ENCODE results near the gene L3MBTL2.
A peak's percentile ranks its signal among the peaks of the same experiment; 100 is the strongest.

L3MBTL2 gene

DNA sequence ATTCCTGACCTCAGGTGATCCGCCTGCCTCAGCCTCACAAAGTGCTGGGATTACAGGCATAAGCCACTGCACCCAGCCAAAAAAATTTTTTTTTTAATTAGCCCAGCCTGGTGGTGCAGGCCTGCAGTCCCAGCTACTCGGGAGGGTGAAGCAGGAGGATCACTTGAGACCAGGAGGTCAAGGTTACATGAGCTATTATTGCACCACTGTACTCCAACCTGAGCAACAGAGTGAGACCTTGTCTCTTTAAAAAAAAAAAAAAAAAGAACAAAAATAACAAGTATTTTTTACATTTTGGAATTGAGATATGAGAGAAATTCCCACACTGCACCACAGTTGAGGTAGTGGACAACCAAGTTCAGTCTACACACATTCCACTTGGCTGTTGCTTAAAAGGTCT lies 13.6 kb upstream of the L3MBTL2 start:
- H3K9me3 ChIP-seq: no peaks in the 10 kb centered on the region
- in situ Hi-C loops (cut with MboI; ENCODE audit: low sequenced_read_pairs): no loop called here

DNA sequence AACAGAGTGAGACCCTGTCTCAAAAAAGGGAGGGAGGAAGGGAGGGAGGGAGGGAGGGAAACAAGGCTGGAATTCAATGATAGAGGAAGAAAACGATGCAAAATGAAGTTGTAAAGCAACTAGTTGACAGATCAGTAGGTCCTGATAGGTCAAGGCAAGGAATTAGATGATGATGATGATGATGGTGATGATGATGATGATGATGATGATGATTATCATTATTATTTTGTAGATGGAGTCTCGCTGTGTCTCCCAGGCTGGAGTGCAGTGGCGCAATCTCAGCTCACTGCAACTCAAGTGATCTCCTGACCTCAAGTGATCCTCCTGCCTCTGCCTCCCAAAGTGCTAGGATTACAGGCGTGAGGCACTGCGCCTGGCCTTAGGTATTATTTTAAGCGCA lies 11.3 kb upstream of the L3MBTL2 start:
- H3K4me1 ChIP-seq: peaks cover 3% of the 10 kb centered on the region
- H3K27me3 ChIP-seq (ENCODE audit: low read depth): no peaks in the 10 kb centered on the region
- H3K4me3 ChIP-seq: no peak overlapping the region
- H3K9me3 ChIP-seq: no peaks in the 10 kb centered on the region
- no peak for DNase-seq (ENCODE audit: low spot score in 2 of 2)
- no peaks in the 10 kb centered on the region for H3K36me3 ChIP-seq (replicated peaks)
- in situ Hi-C loops (cut with MboI; ENCODE audit: low sequenced_read_pairs): no loop called here

More for the DNA sequence above, 13.6 kb upstream of the L3MBTL2 start:
- Histone ChIP-seq H3K4me3 (no peak overlapping the region), H3K36me3 (replicated peaks) (no peaks in the 10 kb centered on the region), H3K4me1 (no peaks in the 10 kb centered on the region), H3K27me3 (ENCODE audit: low read depth) (no peaks in the 10 kb centered on the region)
- DNase-seq (ENCODE audit: low spot score in 2 of 2): no peak

DNA sequence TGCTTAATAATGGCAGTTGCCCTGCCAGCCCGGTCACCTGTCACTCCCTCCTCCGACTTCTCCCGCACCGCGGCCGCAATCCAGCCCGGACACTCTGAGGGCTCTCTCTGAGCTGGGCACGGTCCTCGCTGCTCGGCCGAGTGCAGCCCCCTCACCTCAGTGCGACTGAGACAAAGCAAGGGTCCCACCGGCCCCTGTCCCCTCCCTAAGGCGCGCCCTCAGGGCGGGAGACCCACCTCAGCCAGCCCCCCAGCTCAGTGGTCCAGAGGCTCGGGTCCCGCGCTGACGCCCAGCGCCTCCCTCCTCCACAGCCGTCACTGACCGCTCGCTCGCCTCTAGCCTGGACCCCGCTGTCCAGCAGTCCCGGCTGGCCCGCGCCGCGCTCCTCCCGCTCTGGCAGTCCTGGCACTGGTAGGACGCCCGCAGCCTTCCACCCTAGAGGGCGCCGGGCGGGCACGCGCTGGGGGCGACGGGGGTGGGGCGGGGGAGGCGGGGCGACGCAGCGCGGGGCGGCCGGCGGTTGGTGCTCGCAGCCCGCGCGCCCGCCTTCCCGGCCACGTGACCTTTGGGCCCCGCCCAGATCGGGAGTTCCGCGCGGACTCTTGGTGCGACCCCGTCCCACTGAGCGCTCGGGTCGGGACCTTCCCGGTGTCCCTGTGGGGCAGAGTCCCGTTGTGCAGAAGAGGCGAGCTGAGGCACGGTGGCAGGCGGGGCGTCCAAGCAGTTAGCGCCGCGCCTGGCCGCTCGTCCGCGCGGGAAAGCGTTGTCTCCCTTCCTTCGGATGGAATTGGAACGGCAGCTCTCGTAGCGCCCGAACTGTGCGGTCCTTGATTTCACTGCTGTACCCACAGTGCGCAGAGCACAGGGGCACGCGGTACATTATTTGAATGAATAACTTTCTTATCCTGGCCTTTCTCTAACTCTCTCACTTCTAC lies 7.8 kb upstream of the L3MBTL2 start:
- DNase-seq (ENCODE audit: low spot score in 2 of 2): peak; percentile 63 to 91
- H3K36me3 ChIP-seq (replicated peaks): no peaks in the 10 kb centered on the region
- H3K4me3 ChIP-seq: peak overlapping the region; percentile 77
- peaks cover 3% of the 10 kb centered on the region for H3K4me1 ChIP-seq
- H3K9me3 ChIP-seq: no peaks in the 10 kb centered on the region
- in situ Hi-C loops (cut with MboI; ENCODE audit: low sequenced_read_pairs): no loop called here
- no peaks in the 10 kb centered on the region; the same call in 1 of the 2 replicates for H3K27me3 ChIP-seq (ENCODE audit: low read depth)

DNA sequence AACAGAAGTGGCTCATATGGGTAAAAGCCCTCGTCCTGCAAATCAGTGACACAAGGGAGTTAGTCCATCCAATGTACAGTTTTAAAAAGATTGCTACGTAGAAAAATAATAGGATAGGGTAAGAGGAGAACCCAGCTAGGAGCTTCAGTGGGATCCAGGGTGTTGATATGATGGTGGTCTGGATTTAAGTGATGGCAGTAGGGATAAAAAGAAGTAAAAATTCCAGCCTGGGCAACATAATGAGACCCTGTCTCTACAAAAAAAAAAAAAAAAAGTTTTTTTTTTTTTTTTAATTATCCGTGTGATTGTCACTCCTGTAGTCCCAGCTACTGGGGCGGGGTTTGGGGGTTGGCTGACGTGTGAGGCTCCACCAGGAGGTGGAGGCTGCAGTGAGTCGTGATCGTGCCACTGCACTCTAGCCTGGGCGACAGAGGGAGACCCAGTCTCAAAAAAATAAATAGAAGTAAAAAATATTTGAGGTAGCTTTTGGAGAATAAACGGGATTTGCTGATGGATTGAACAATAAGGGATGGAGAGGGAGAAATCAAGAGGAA lies 7.0 kb upstream of the L3MBTL2 start:
- H3K27me3 ChIP-seq (ENCODE audit: low read depth): no peaks in the 10 kb centered on the region; the same call in 1 of the 2 replicates
- H3K4me1 ChIP-seq: peaks cover 3% of the 10 kb centered on the region
- in situ Hi-C loops (cut with MboI; ENCODE audit: low sequenced_read_pairs): no loop called here
- no peaks in the 10 kb centered on the region for H3K9me3 ChIP-seq
- no peaks in the 10 kb centered on the region for H3K36me3 ChIP-seq (replicated peaks)
- peak overlapping the region; percentile 77 for H3K4me3 ChIP-seq
- peak; percentile 30 to 71 for DNase-seq (ENCODE audit: low spot score in 2 of 2)

DNA sequence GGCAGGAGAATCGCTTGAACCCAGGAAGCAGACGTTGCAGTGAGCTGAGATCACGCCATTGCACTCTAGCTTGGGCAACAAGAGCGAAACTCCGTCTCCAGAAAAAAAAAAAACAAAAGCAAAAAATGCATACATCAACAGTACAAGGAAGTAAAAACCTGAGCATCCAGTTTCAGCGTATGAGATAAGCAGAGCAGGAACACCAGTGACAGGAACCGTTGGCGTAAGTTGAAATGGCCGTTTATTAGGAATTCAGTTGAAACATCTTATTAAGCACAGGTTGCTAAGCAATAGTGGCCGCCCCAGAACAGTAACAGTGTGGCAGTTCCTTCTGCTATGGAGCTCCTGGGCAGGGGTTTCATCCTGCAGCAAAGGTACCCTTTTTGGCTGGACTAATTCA lies 4.0 kb upstream of the L3MBTL2 start:
- in situ Hi-C loops (cut with MboI; ENCODE audit: low sequenced_read_pairs): no loop called here
- Histone ChIP-seq H3K4me1 (peaks cover 5% of the 10 kb centered on the region), H3K4me3 (no peak overlapping the region), H3K9me3 (no peaks in the 10 kb centered on the region), H3K36me3 (replicated peaks) (0 out of 2 replicates have a peak, but pooled peaks cover 2% of the 10 kb centered on the region), H3K27me3 (ENCODE audit: low read depth) (peaks cover 3% of the 10 kb centered on the region; the same call in 1 of the 2 replicates)
- DNase-seq (ENCODE audit: low spot score in 2 of 2): no peak

DNA sequence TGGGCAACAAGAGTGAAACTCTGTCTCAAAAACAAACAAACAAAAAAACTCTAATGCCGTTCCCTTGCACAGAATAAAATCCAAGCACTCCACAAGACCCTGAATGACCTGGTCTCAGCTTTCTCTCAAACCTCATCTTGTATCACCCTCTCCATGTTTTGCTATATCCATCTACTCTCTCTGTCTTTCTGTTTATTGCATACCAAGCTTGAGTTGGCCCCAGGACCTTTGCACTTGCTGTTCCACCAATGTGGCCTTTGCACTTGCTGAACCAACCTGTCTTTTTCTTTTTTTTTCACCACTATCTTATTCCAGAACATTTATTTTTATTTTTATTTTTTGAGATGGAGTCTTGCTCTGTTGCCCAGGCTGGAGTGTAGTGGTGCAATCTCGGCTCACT lies 2.0 kb upstream of the L3MBTL2 start:
- in situ Hi-C loops (cut with MboI; ENCODE audit: low sequenced_read_pairs): no loop called here
- DNase-seq (ENCODE audit: low spot score in 2 of 2): no peak
- Histone ChIP-seq H3K4me1 (peaks cover 6% of the 10 kb centered on the region), H3K9me3 (no peaks in the 10 kb centered on the region), H3K4me3 (no peak overlapping the region), H3K27me3 (ENCODE audit: low read depth) (peaks cover 3% of the 10 kb centered on the region; the same call in 1 of the 2 replicates), H3K36me3 (replicated peaks) (0 out of 2 replicates have a peak, but pooled peaks cover 2% of the 10 kb centered on the region)

DNA sequence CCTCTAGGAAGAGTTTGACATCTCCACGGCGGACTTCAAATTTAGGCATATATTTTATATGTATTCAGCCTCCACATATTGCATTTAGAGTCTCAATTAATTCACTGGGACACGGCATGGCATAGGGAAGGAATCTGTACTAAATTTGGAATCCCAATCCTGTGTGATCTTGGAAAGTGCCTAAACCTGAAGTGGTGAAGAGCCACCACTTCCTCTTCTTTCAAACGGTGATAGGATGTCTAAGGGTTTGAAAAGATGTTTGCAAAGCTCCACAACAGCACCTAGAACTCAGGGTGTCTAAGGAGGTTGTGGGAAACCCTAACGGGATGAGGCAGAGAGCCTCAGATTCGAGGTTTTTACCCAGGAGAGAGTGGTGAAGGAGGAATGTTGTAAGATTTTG lies 1.0 kb upstream of the L3MBTL2 start:
- DNase-seq (ENCODE audit: low spot score in 2 of 2): no peak
- no peak overlapping the region for H3K4me3 ChIP-seq
- H3K9me3 ChIP-seq: no peaks in the 10 kb centered on the region
- H3K4me1 ChIP-seq: peaks cover 3% of the 10 kb centered on the region; the same call in 1 of the 2 replicates
- in situ Hi-C loops (cut with MboI; ENCODE audit: low sequenced_read_pairs): no loop called here
- peaks cover 3% of the 10 kb centered on the region; the same call in 1 of the 2 replicates for H3K27me3 ChIP-seq (ENCODE audit: low read depth)
- 0 out of 2 replicates have a peak, but pooled peaks cover 2% of the 10 kb centered on the region for H3K36me3 ChIP-seq (replicated peaks)

DNA sequence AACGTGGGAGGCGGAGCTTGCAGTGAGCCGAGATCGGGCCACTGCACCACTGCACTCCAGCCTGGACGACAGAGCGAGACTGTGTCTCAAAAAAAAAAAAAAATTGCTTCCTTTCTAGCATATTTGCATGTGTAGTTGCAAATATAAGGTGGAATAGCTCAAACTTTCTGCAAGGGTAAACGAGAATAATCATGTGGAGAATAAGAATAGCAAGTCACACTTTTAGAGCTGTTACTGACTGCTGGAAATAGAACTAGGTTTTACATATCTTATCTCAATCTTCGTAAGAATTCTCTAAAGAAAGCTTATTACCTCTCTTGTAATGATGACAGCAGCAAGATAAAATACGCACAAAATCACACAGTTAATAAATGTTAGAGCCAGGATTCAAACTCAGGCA lies 1.6 kb downstream of the L3MBTL2 start:
- no peak overlapping the region for H3K4me3 ChIP-seq
- H3K4me1 ChIP-seq: peaks cover 3% of the 10 kb centered on the region; the same call in 1 of the 2 replicates
- 0 out of 2 replicates have a peak, but pooled peaks cover 3% of the 10 kb centered on the region for H3K27me3 ChIP-seq (ENCODE audit: low read depth)
- in situ Hi-C loops (cut with MboI; ENCODE audit: low sequenced_read_pairs): no loop called here
- H3K36me3 ChIP-seq (replicated peaks): peaks cover 15% of the 10 kb centered on the region
- H3K9me3 ChIP-seq: no peaks in the 10 kb centered on the region
- DNase-seq (ENCODE audit: low spot score in 2 of 2): no peak

DNA sequence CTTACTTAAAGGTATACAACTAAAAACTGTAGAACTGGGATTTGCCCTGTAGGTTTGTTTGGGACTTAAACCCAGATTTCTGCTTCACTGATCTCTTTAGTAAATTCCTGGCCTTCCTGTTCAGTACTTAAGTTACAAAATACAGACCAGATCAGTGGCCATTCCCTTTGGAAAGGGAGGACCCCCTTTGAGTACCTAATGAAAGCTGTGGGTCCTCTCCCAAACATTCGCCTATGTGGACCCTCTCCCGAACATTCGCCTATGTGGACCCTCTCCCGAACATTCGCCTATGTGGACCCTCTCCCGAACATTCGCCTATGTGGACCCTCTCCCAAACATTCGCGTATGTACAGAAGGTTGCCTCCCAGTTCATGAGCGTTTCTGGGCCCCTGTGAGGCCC lies 10.3 kb downstream of the L3MBTL2 start:
- Histone ChIP-seq H3K4me3 (no peak overlapping the region), H3K36me3 (replicated peaks) (peaks cover 47% of the 10 kb centered on the region), H3K9me3 (no peaks in the 10 kb centered on the region), H3K4me1 (no peaks in the 10 kb centered on the region), H3K27me3 (ENCODE audit: low read depth) (no peaks in the 10 kb centered on the region)
- no peak for DNase-seq (ENCODE audit: low spot score in 2 of 2)
- in situ Hi-C loops (cut with MboI; ENCODE audit: low sequenced_read_pairs): no loop called here

DNA sequence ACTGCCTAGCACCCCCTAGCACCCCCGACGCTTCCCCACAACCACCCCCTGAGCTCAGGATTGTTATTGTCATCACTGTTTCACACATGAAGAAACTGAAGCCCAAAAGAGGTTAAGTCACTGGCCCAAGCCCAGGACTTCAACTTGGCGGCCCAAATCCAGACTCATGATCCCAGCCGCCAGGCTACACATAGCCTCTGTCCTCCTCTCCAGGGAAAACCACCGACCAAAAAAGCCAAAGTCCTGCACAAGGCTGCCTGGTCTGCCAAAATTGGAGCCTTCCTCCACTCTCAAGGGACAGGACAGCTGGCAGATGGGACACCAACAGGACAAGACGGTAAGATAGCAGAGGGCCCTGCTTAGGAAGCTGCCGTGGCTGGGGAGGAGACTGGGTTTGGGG lies 10.8 kb downstream of the L3MBTL2 start:
- H3K27me3 ChIP-seq (ENCODE audit: low read depth): no peaks in the 10 kb centered on the region
- H3K4me1 ChIP-seq: no peaks in the 10 kb centered on the region
- in situ Hi-C loops (cut with MboI; ENCODE audit: low sequenced_read_pairs): no loop called here
- H3K9me3 ChIP-seq: no peaks in the 10 kb centered on the region
- no peak for DNase-seq (ENCODE audit: low spot score in 2 of 2)
- peaks cover 46% of the 10 kb centered on the region for H3K36me3 ChIP-seq (replicated peaks)
- no peak overlapping the region for H3K4me3 ChIP-seq

DNA sequence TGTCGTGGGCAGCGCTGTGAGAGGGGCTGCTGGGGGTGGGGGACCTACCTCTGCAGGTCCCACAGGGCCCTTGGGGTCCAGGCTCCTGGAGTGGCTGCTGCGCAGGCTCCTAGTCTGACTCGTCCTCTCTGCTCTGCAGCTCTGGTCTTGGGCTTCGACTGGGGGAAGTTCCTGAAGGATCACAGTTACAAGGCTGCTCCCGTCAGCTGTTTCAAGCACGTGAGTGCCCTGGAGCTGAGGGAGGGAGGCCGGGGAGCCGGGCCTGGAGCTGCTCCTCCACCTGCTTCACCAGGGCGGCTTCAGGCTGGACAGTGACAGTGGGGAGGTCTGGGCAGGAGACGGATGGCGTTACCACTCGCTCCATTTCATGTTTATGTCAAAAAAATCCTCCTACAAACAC lies 11.9 kb downstream of the L3MBTL2 start:
- H3K36me3 ChIP-seq (replicated peaks): peaks cover 55% of the 10 kb centered on the region
- H3K27me3 ChIP-seq (ENCODE audit: low read depth): no peaks in the 10 kb centered on the region
- in situ Hi-C loops (cut with MboI; ENCODE audit: low sequenced_read_pairs): no loop called here
- no peak for DNase-seq (ENCODE audit: low spot score in 2 of 2)
- H3K4me3 ChIP-seq: no peak overlapping the region
- H3K9me3 ChIP-seq: no peaks in the 10 kb centered on the region
- no peaks in the 10 kb centered on the region for H3K4me1 ChIP-seq

DNA sequence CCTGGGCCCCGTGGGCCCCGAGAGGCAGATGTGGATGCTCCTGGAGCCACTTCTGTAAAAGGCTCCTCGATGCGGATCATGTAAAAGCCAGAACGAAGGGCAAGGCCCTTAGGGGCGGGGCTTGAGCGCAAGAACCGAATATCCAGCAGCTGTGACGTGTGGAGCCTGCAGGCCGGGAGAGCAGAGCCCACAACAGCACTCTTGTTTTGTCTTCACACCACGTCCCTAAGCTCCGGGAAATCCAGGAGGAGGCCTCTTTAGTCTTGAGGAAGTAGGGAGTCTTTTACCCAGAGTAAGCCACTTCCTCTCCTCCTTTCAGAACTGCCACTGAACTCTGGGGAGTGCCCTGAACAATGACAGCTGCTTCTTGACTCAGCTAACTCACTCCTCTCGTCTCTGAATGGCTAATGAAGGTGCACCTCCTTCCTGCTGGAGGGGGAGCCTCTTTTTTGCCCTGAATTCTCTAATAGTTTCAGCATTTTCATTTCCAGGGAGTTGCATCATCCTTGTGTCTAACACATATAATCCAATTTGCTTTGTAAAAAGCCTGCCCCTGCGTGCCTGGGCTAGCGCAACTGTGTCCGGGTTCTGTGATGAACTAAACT lies 12.5 kb downstream of the L3MBTL2 start:
- Histone ChIP-seq H3K9me3 (no peaks in the 10 kb centered on the region), H3K27me3 (ENCODE audit: low read depth) (no peaks in the 10 kb centered on the region), H3K36me3 (replicated peaks) (peaks cover 57% of the 10 kb centered on the region), H3K4me3 (no peak overlapping the region), H3K4me1 (no peaks in the 10 kb centered on the region)
- in situ Hi-C loops (cut with MboI; ENCODE audit: low sequenced_read_pairs): no loop called here
- DNase-seq (ENCODE audit: low spot score in 2 of 2): peak in 1 of 2 experiments; percentile 26

DNA sequence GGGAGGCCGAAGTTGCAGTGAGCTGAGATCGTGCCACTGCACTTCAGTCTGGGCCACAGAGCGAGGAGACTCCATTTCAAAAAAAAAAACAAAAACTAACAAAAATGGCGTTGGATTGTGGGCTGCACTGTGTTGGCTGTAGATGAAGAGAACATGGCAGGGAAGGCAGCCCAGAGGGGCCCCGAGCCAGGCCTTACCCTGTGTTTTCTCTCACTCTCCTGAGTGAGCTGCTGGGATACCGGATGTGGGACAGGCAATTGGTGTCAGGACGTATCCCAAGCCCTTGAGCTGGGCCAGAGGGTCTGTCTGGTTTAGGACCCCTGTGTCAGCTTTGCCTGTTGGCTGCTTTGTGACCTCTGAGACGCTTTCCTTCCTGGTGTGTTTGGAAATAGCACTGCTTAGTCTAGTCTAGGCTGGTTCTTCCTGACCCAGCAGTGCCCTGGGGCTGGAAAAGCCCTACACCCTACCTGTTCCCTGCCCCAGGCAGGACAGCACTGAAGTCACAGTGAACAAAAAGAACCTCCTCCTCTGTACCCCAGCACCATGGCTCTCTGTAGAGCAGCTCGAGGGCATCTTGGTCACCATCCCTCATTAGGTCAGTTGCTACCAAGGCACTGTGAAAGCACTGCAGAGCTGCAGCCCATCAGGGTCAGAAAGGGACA lies 17.9 kb downstream of the L3MBTL2 start:
- no peak for DNase-seq (ENCODE audit: low spot score in 2 of 2)
- Histone ChIP-seq H3K4me3 (no peak overlapping the region), H3K4me1 (no peaks in the 10 kb centered on the region), H3K36me3 (replicated peaks) (peaks cover 70% of the 10 kb centered on the region), H3K27me3 (ENCODE audit: low read depth) (no peaks in the 10 kb centered on the region), H3K9me3 (no peaks in the 10 kb centered on the region)
- in situ Hi-C loops (cut with MboI; ENCODE audit: low sequenced_read_pairs): no loop called here

Measured in HAP-1 (cell line).